H9 (cell line): Measurements from ENCODE around the gene SLC35B1. TPM values are rescaled to one million over a fixed set of nuclear protein-coding genes. Genes with fewer than 3 reads are reported as not detected.
A peak's percentile ranks its signal among the peaks of the same experiment; 100 is the strongest.

Source experiments
- DNase-seq: peaks from one replicate; pipeline ENCODE4 v3.0.0-alpha.2; 2017
- H2AFZ ChIP-seq: one replicate; pipeline ENCODE4 v1.6.1; 2013; ENCODE audit warnings: mild to moderate bottlenecking, low read length, control low read depth, moderate library complexity
- H2AK5ac ChIP-seq: 2 replicates; pipeline ENCODE4 v1.6.1; 2013; ENCODE audit warnings: low read length, control low read depth, mixed read lengths; ENCODE audit not compliant: insufficient read length
- H2BK120ac ChIP-seq: one replicate; pipeline ENCODE4 v1.6.1; 2013; ENCODE audit warnings: low read depth, mild to moderate bottlenecking, low read length, control low read depth, inconsistent platforms; ENCODE audit not compliant: poor library complexity, severe bottlenecking
- H2BK12ac ChIP-seq: 2 replicates; pipeline ENCODE4 v1.6.1; 2013; ENCODE audit warnings: low read length, control low read depth, mixed read lengths, low read depth; ENCODE audit not compliant: insufficient read length
- H2BK15ac ChIP-seq: 2 replicates; pipeline ENCODE4 v1.6.1; 2013; ENCODE audit warnings: low read depth, low read length, control low read depth
- H2BK20ac ChIP-seq: one replicate; pipeline ENCODE4 v1.6.1; 2013; ENCODE audit warnings: low read depth, mild to moderate bottlenecking, low read length, control low read depth, inconsistent platforms; ENCODE audit not compliant: poor library complexity, severe bottlenecking
- H2BK5ac ChIP-seq: 2 replicates; pipeline ENCODE4 v1.6.1; 2013; ENCODE audit warnings: low read length, control low read depth, mixed read lengths; ENCODE audit not compliant: insufficient read length
- H3K14ac ChIP-seq: 2 replicates; pipeline ENCODE4 v1.6.1; 2013; ENCODE audit warnings: low read length, control low read depth; ENCODE audit not compliant: insufficient read depth
- H3K18ac ChIP-seq: 2 replicates; pipeline ENCODE4 v1.6.1; 2013; ENCODE audit warnings: low read depth, mild to moderate bottlenecking, mixed read lengths, low read length, control low read depth; ENCODE audit not compliant: insufficient read length
- H3K23ac ChIP-seq: 2 replicates; pipeline ENCODE4 v1.6.1; 2013; ENCODE audit warnings: low read length, control low read depth, mixed read lengths, low read depth; ENCODE audit not compliant: insufficient read length
- H3K23me2 ChIP-seq: 2 replicates; pipeline ENCODE4 v1.6.1; 2013; ENCODE audit warnings: low read depth, mild to moderate bottlenecking, mixed read lengths, low read length, control low read depth; ENCODE audit not compliant: insufficient read length, poor library complexity, severe bottlenecking
- H3K27ac ChIP-seq: 2 replicates; pipeline ENCODE4 v1.5.1; 2013; ENCODE audit warnings: low read length, control low read depth, mixed read lengths, low read depth; ENCODE audit not compliant: insufficient read length
- H3K27me3 ChIP-seq: 2 replicates; pipeline ENCODE4 v1.6.1; 2013; ENCODE audit warnings: low read length, control low read depth, inconsistent platforms; ENCODE audit not compliant: insufficient read depth
- H3K4ac ChIP-seq: 2 replicates; pipeline ENCODE4 v1.6.1; 2013; ENCODE audit warnings: low read depth, mild to moderate bottlenecking, control low read depth, inconsistent platforms, low read length, moderate library complexity
- H3K4me1 ChIP-seq: 2 replicates; pipeline ENCODE4 v1.6.1; 2013; ENCODE audit warnings: low read length, control low read depth, inconsistent platforms; ENCODE audit not compliant: insufficient read depth
- H3K4me2 ChIP-seq: 2 replicates; pipeline ENCODE4 v1.6.1; 2013; ENCODE audit warnings: low read length, control low read depth, mixed read lengths; ENCODE audit not compliant: insufficient read length, insufficient read depth
- H3K56ac ChIP-seq: 2 replicates; pipeline ENCODE4 v1.6.1; 2013; ENCODE audit warnings: low read depth, mild to moderate bottlenecking, mixed read lengths, low read length, control low read depth; ENCODE audit not compliant: insufficient read length
- H3K79me1 ChIP-seq: 2 replicates; pipeline ENCODE4 v1.6.1; 2013; ENCODE audit warnings: low read depth, mild to moderate bottlenecking, moderate library complexity, low read length, control low read depth, inconsistent platforms; ENCODE audit not compliant: insufficient read depth, poor library complexity, severe bottlenecking
- H3K79me2 ChIP-seq: 2 replicates; pipeline ENCODE4 v1.6.1; 2013; ENCODE audit warnings: low read length, control low read depth, inconsistent platforms; ENCODE audit not compliant: insufficient read depth
- H3K9ac ChIP-seq: 2 replicates; pipeline ENCODE4 v1.6.1; 2013; ENCODE audit warnings: low read length, control low read depth, mixed read lengths; ENCODE audit not compliant: insufficient read length; ENCODE audit errors: extremely low read depth
- H3K9me3 ChIP-seq: one replicate; pipeline ENCODE4 v1.6.1; 2013; ENCODE audit warnings: low read depth, low read length, inconsistent platforms; ENCODE audit not compliant: control insufficient read depth
- H3T11ph ChIP-seq: one replicate; pipeline ENCODE4 v1.6.1; 2013; ENCODE audit warnings: mild to moderate bottlenecking, low read length, control low read depth, inconsistent platforms
- H4K20me1 ChIP-seq: one replicate; pipeline ENCODE4 v1.6.1; 2013; ENCODE audit not compliant: control insufficient read depth, insufficient read length, insufficient read depth
- H4K5ac ChIP-seq: 2 replicates; pipeline ENCODE4 v1.6.1; 2013; ENCODE audit warnings: low read depth, mild to moderate bottlenecking, mixed read lengths, low read length, control low read depth; ENCODE audit not compliant: insufficient read length
- H4K8ac ChIP-seq: replicated peaks from 2 replicates; pipeline ENCODE4 v1.6.1; 2013; ENCODE audit warnings: low read length, control low read depth, mixed read lengths, low read depth; ENCODE audit not compliant: insufficient read length
- H4K91ac ChIP-seq: 2 replicates; pipeline ENCODE4 v1.6.1; 2013; ENCODE audit warnings: low read depth, mild to moderate bottlenecking, moderate library complexity, mixed read lengths, low read length, control low read depth; ENCODE audit not compliant: insufficient read length
- H3K27ac Mint-ChIP-seq, 3 experiments: 2 replicates in 2 of 3; 3 replicates in 1 of 3; pipeline ENCODE4 v1.8.0; 2020 to 2021; ENCODE audit warnings: mixed read lengths in 3 of 3, mild to moderate bottlenecking in 1 of 3, moderate library complexity in 1 of 3
- H3K27me3 Mint-ChIP-seq: 2 replicates; pipeline ENCODE4 v1.8.0; 2021; ENCODE audit warnings: low read depth, mild to moderate bottlenecking, moderate library complexity, mixed read lengths
- H3K36me3 Mint-ChIP-seq, 3 experiments: 2 replicates in 2 of 3; 3 replicates in 1 of 3; pipeline ENCODE4 v1.8.0; 2020 to 2021; ENCODE audit warnings: low read depth in 3 of 3, mixed read lengths in 3 of 3; ENCODE audit not compliant: insufficient read depth in 1 of 3
- H3K4me1 Mint-ChIP-seq, 2 experiments: 2 replicates each; pipeline ENCODE4 v1.8.0; 2020; ENCODE audit warnings: mixed read lengths in 2 of 2
- H3K4me3 Mint-ChIP-seq, 2 experiments: 2 replicates in 1 of 2; 3 replicates in 1 of 2; pipeline ENCODE4 v1.8.0; 2020 to 2021; ENCODE audit warnings: mild to moderate bottlenecking in 2 of 2, mixed read lengths in 2 of 2, moderate library complexity in 1 of 2
- H3K9me3 Mint-ChIP-seq, 2 experiments: 2 replicates in 1 of 2; 3 replicates in 1 of 2; pipeline ENCODE4 v1.8.0; 2020; ENCODE audit warnings: mild to moderate bottlenecking in 2 of 2, mixed read lengths in 2 of 2, moderate library complexity in 1 of 2
- WGBS: extraction: QIAGEN DNeasy Blood & Tissue Kit; methylation state at CpG from one replicate; pipeline ENCODE4 v1.1.7; 2013; ENCODE audit warnings: missing lambda C conversion rate, low lambda C conversion rate, mixed read lengths; ENCODE audit not compliant: insufficient read length; ENCODE audit errors: extremely low coverage; 5-methylcytosine and 5-hydroxymethylcytosine counted together
- total RNA-seq: library from RNA; stranded (reverse); gene quantifications from 2 replicates; pipeline ENCODE4 v1.2.1, GENCODE V29; 2021
- TF ChIP-seq, protein P1 (sequence below): fragments of 200-600 bp; sonication (generic); conservative IDR thresholded peaks from 3 replicates; pipeline ENCODE4 v1.8.0; 2021; ENCODE audit warnings: antibody characterized with exemption, mild to moderate bottlenecking

SLC35B1 gene
- total RNA-seq, 1 experiment from 2014 or later: 58.9 TPM

GRCh38 chr17:49676276-49676868 is 31.4 kb downstream of the SLC35B1 start:
- Histone ChIP-seq H3K9me3 (no peaks in the 10 kb centered on the region), H2BK15ac (no peak overlapping the region), H4K20me1 (no peaks in the 10 kb centered on the region), H3K79me1 (peaks cover 3% of the 10 kb centered on the region), H3K18ac (no peak overlapping the region), H3K27ac (no peak overlapping the region), H2BK5ac (no peak overlapping the region), H2BK12ac (no peak overlapping the region), H3K4me1 (no peaks in the 10 kb centered on the region), H3T11ph (no peak overlapping the region), H3K23me2 (peaks cover 5% of the 10 kb centered on the region), H2AK5ac (no peak overlapping the region), H3K14ac (no peak overlapping the region), H2AFZ (no peak overlapping the region), H3K79me2 (peaks cover 4% of the 10 kb centered on the region; the same call in 1 of the 2 replicates), H4K91ac (no peak overlapping the region), H3K23ac (no peak overlapping the region), H3K4me2 (peak overlapping the region; percentile 98), H3K27me3 (no peaks in the 10 kb centered on the region), H4K5ac (no peak overlapping the region), H3K4ac (no peak overlapping the region), H3K9ac (no peak overlapping the region), H2BK20ac (no peak overlapping the region), H4K8ac (no peak overlapping the region), H2BK120ac (no peak overlapping the region), H3K56ac (no peak overlapping the region)
- WGBS: no CpG with 5 or more reads among the region's 5 CpGs
- Mint-ChIP-seq H3K4me1 (peaks cover 11 to 23% of the 10 kb centered on the region in 2 experiments), H3K9me3 (peaks cover 4 to 8% of the 10 kb centered on the region in 2 experiments), H3K4me3 (peak overlapping the region; percentile 91 to 97), H3K36me3 (peaks cover 14 to 26% (median 20%) of the 10 kb centered on the region in 3 experiments), H3K27ac (peak overlapping the region; percentile 62 to 99 (median 98); a peak in 4 of 7 replicates), H3K27me3 (peaks cover 17% of the 10 kb centered on the region)
- no peak for DNase-seq
- TF ChIP-seq, protein P1, sequence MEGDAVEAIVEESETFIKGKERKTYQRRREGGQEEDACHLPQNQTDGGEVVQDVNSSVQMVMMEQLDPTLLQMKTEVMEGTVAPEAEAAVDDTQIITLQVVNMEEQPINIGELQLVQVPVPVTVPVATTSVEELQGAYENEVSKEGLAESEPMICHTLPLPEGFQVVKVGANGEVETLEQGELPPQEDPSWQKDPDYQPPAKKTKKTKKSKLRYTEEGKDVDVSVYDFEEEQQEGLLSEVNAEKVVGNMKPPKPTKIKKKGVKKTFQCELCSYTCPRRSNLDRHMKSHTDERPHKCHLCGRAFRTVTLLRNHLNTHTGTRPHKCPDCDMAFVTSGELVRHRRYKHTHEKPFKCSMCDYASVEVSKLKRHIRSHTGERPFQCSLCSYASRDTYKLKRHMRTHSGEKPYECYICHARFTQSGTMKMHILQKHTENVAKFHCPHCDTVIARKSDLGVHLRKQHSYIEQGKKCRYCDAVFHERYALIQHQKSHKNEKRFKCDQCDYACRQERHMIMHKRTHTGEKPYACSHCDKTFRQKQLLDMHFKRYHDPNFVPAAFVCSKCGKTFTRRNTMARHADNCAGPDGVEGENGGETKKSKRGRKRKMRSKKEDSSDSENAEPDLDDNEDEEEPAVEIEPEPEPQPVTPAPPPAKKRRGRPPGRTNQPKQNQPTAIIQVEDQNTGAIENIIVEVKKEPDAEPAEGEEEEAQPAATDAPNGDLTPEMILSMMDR: no peak
